ENCODE measurements around the gene CDK8.

CDK8 gene

GRCh38 chr13:26442541-26442940 is 188.6 kb downstream of the CDK8 start:
- no peak for DNase-seq (ENCODE audit: low read depth in 2 of 2)

- DNase-seq (ENCODE audit: low read depth in 2 of 2): no peak
Measured at GRCh38 chr13:26445092-26445491, 191.2 kb downstream of the CDK8 start.

GRCh38 chr13:26446751-26447150 is 192.8 kb downstream of the CDK8 start:
- DNase-seq (ENCODE audit: low read depth in 2 of 2): no peak

GRCh38 chr13:26448032-26448431 is 194.1 kb downstream of the CDK8 start:
- DNase-seq (ENCODE audit: low read depth in 2 of 2): no peak

- no peak for DNase-seq (ENCODE audit: low read depth in 2 of 2)
Measured at GRCh38 chr13:26449063-26449848, 195.3 kb downstream of the CDK8 start.
